ACC112 (cell line): ENCODE data around the gene EEF1G.
"Not testable (repeated sequence)": the region's sequence is repeated elsewhere in the genome, so short reads cannot be mapped to it uniquely, and the experiment has no call there.

Experiments used
- H2AFZ ChIP-seq: fragments of 200-600 bp; sonication (generic); one replicate; pipeline ENCODE4 v1.6.0; 2017; ENCODE audit warnings: antibody characterized with exemption, low read length; ENCODE audit not compliant: unreplicated experiment
- H3K27ac ChIP-seq: fragments of 200-600 bp; sonication (generic); 2 replicates; pipeline ENCODE4 v1.5.1; 2014; ENCODE audit warnings: low read depth, mild to moderate bottlenecking, antibody characterized with exemption, low read length, moderate library complexity
- H3K27me3 ChIP-seq: fragments of 200-600 bp; sonication (generic); 2 replicates; pipeline ENCODE4 v1.6.1; 2014; ENCODE audit warnings: mild to moderate bottlenecking, antibody characterized with exemption, low read length, moderate library complexity, mixed read lengths; ENCODE audit not compliant: insufficient read depth
- H3K36me3 ChIP-seq: fragments of 200-600 bp; sonication (generic); 2 replicates; pipeline ENCODE4 v1.6.1; 2016; ENCODE audit warnings: mild to moderate bottlenecking, antibody characterized with exemption, low read length, moderate library complexity, mixed read lengths; ENCODE audit not compliant: insufficient read depth
- H3K4me1 ChIP-seq: fragments of 200-600 bp; sonication (generic); one replicate; pipeline ENCODE4 v1.6.1; 2016; ENCODE audit warnings: low read length, mixed read lengths; ENCODE audit not compliant: insufficient read depth, unreplicated experiment, control insufficient read depth
- H3K4me3 ChIP-seq: fragments of 200-600 bp; sonication (generic); 2 replicates; pipeline ENCODE4 v1.5.1; 2014; ENCODE audit warnings: mild to moderate bottlenecking, low read depth, low read length
- H3K79me2 ChIP-seq: fragments of 200-600 bp; sonication (generic); one replicate; pipeline ENCODE4 v1.6.0; 2016; ENCODE audit warnings: low read length; ENCODE audit not compliant: control insufficient read depth, unreplicated experiment, insufficient read depth

The EEF1G gene

DNA sequence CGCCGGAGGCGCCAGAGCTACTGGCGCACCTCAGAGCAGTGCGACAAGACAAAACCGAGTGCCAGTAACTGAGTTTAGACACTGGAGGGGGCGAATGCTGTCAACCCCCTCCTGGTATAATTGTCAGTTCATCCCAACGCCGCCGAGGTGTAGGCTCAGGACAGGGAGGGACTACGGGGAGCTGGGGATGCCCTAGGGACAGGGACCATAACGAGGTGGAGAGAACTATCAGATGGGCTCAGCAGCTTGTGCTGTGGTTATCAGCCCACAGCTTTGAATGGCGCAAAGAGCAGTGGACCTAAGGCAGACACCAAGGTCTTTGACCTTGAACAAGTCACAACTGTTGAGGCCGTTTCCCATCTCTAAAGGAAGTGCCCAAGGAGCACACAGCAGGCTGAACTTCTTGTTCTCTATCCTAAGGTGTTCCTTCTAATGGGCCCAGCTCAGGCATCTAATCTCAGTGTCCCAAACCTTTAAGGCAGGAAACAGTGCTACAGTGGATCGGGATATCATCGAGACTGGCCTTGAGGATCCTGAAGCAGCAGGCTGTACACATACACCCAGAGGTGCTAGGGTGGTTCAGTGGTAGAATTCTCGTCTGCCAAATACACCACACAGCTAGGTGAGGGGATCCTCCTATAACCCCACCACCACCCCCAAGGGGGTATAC lies 18.6 kb upstream of the EEF1G start:
- Histone ChIP-seq H3K27me3 (no peaks in the 10 kb centered on the region), H3K79me2 (peaks cover 22% of the 10 kb centered on the region), H3K4me3 (peak overlapping the region; percentile 84), H3K36me3 (peaks cover 2% of the 10 kb centered on the region; the same call in 1 of the 2 replicates), H2AFZ (peak overlapping the region; percentile 40), H3K27ac (peak overlapping the region; percentile 61), H3K4me1 (peaks cover 29% of the 10 kb centered on the region)

GRCh38 chr11:62591448-62592145 lies 17.9 kb upstream of the EEF1G start, which contains the start of gene TUT1:
TUT1 (minus strand) TSS chr11:62591523; CDS start chr11:62591485, 38 bp downstream.
- peak within 1 kb of the TSS; percentile 84 for H3K4me3 ChIP-seq
- H3K4me1 ChIP-seq = peaks cover 29% of the 10 kb centered on the region
- H3K27me3 ChIP-seq = no peaks in the 10 kb centered on the region
- H3K27ac ChIP-seq = peak within 1 kb of the TSS; percentile 74
- peaks cover 21% of the 10 kb centered on the region for H3K79me2 ChIP-seq
- H2AFZ ChIP-seq = peak within 1 kb of the TSS; percentile 63
- no peaks in the 10 kb centered on the region for H3K36me3 ChIP-seq

DNA sequence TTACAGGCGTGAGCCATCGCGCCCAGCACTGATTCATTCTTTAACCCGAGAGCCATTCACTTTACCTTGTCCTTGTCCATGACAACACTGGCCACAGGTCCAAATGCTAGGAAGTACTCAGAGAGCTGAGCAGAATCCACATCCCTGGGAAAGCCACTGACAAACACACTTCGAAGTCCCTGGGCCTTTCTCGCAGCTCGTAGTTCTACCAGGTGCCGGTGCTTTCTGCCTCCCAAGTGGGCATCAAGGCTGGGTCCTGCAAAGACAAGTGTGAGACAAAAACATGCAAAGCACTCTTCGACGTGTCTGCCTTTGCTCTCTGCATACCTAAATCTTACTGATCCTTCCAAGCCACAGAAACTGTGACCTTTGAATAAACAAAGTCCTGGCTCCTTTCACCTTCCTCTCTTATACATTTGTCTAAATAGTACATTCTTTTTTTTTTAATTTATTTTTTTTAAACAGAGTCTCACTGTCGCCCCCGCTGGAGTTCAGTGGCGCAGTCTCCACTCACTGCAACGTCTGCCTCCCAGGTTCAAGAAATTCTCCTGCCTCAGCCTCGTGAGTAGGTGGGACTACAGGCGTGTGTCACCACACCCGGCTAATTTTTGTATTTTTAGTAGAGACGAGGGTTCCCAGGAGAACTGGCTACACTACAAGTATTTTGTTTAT lies 15.4 kb upstream of the EEF1G start:
- Histone ChIP-seq H3K4me3 (no peak overlapping the region; the same call in 1 of the 2 replicates), H3K27me3 (no peaks in the 10 kb centered on the region), H3K27ac (peak overlapping the region; percentile 3; the same call in 1 of the 2 replicates), H3K79me2 (peaks cover 28% of the 10 kb centered on the region), H3K4me1 (peaks cover 29% of the 10 kb centered on the region), H3K36me3 (0 out of 2 replicates have a peak, but pooled peaks cover 3% of the 10 kb centered on the region), H2AFZ (no peak overlapping the region)

- not testable (repeated sequence) for H3K4me3 ChIP-seq, H3K27ac ChIP-seq, H2AFZ ChIP-seq, H3K27me3 ChIP-seq
- Histone ChIP-seq H3K4me1 (peaks cover 18% of the 10 kb centered on the region), H3K36me3 (peaks cover 15% of the 10 kb centered on the region; the same call in 1 of the 2 replicates), H3K79me2 (peaks cover 22% of the 10 kb centered on the region)
Observed at GRCh38 chr11:62585356-62585755, 11.7 kb upstream of the EEF1G start.

DNA sequence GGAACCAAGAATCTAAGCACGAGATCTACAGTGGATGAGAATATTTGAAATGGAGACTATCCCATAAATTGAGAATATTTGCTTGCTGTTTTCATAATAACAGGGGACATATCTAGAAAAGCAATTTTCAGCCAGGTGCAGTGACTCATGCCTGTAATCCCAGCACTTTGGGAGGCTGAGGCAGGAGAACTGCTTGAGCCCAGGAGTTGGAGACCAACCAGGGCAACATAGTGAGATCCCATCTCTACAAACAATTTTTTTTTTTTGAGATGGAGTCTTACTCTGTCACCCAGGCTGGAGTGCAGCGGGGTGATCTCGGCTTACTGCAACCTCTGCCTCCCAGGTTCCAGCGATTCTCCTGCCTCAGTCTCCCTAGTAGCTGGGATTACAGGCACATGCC lies 8.0 kb upstream of the EEF1G start:
- H3K27me3 ChIP-seq, H3K79me2 ChIP-seq, H3K4me3 ChIP-seq, H2AFZ ChIP-seq, H3K27ac ChIP-seq, H3K4me1 ChIP-seq: not testable (repeated sequence)
- peaks cover 15% of the 10 kb centered on the region; the same call in 1 of the 2 replicates for H3K36me3 ChIP-seq

DNA sequence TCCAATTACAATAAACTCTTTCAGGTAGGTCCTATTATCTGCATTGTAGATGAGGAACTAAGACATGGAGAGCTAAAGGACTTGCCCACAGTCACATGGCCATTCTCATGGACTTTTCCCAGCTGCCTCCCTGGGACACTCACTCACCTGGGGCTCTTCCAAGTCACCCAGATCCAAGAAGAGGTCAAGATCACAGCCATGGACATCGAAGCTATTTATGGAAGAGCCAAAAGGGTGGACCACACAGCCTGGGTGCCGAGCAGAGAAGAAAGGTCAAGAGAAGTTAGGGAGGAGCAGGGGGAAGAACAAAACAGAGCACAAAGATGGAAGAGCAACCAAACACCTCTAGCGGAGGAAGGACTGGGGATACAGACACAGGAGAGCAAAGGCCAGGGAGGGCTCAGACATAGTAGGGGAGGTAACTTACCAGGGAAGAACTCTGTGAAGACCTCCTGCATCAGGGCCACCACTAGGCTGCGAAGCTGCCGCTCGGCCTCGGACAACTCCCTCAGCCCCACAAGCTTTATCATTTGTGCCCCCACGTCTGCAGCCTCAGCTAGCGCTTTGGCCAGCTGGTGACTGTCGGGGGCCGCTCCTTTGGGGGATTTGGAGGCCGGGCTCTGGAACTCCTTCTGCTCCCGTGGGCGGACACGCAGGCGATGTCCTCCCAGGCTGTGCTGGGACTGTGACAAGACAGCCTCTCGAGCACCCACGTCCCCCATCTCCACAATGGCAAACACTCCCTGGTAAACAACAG lies 7.4 kb upstream of the EEF1G start:
- H2AFZ ChIP-seq = no peak overlapping the region
- H3K36me3 ChIP-seq = peaks cover 13% of the 10 kb centered on the region; the same call in 1 of the 2 replicates

GRCh38 chr11:62579252-62579651 lies 5.6 kb upstream of the EEF1G start:
- Histone ChIP-seq H3K4me3 (no peak overlapping the region), H3K27ac (no peak overlapping the region), H3K27me3 (no peaks in the 10 kb centered on the region), H3K4me1 (peaks cover 24% of the 10 kb centered on the region), H3K79me2 (peaks cover 25% of the 10 kb centered on the region), H2AFZ (no peak overlapping the region), H3K36me3 (peaks cover 12% of the 10 kb centered on the region; the same call in 1 of the 2 replicates)

More for the DNA sequence above, 7.4 kb upstream of the EEF1G start:
- Histone ChIP-seq H3K4me3 (no peak overlapping the region), H3K27me3 (no peaks in the 10 kb centered on the region), H3K79me2 (peaks cover 14% of the 10 kb centered on the region), H3K27ac (no peak overlapping the region), H3K4me1 (peaks cover 12% of the 10 kb centered on the region)

DNA sequence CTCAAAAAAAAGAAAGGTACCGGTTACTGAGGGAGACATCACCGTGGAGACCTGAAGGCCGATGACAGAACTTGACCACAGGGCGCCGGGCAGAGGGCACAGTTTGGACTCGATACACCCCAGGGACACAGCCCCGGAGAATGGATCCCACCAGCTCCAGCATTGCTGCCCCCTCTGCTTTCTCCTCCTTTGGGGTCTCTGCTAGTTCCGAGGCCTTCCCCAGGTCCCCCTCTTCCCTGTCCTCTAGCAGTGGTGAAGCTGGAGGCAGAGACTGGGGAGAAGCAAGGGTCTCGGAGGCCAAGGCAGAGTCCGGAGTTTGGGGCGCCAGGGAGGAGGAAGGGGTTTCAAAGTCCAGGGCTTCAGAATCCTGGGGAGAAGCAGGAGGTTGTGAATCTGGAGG lies 4.8 kb upstream of the EEF1G start:
- H3K4me1 ChIP-seq = peaks cover 24% of the 10 kb centered on the region
- H2AFZ ChIP-seq = no peak overlapping the region
- no peak overlapping the region for H3K27ac ChIP-seq
- no peaks in the 10 kb centered on the region for H3K27me3 ChIP-seq
- H3K79me2 ChIP-seq = peaks cover 27% of the 10 kb centered on the region
- H3K4me3 ChIP-seq = no peak overlapping the region
- peaks cover 8% of the 10 kb centered on the region; the same call in 1 of the 2 replicates for H3K36me3 ChIP-seq

DNA sequence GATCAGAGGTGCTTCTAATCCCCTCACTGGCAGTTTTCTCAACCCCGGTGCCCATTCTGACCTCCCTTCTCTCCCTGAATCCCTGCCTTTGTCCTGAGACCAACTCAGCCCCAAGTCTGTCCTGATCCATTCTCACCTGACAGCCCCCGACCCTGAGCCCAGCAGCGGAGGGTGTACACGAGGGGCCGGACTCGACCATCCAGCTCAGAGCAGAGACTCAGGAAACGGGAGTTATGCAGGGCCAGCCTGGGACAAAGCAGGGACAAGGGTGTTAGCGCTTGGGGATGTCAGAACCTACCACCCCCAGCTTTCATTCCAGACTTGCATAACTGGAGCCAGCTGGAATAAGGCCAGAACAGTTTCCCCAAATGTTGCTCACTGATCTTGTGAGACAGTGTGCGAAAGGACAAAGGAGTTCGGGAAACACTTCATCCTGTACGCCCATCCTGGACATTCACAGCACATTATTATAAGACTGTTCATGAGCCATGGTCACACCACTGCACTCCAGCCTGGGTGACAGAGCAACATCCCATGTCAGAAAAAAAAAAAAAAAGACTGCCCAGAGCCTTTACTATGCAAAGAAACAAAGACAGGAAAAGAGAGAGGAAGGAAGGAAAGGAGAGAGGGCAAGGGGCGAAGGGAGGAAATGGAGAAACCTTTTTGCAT lies 3.5 kb upstream of the EEF1G start:
- Histone ChIP-seq H3K36me3 (peaks cover 10% of the 10 kb centered on the region; the same call in 1 of the 2 replicates), H3K79me2 (peaks cover 40% of the 10 kb centered on the region), H3K27me3 (no peaks in the 10 kb centered on the region), H2AFZ (no peak overlapping the region), H3K4me1 (peaks cover 27% of the 10 kb centered on the region), H3K27ac (peak overlapping the region; percentile 38; the same call in 1 of the 2 replicates), H3K4me3 (no peak overlapping the region)
